ENCODE measurements around the gene KSR1.
"Not testable (repeated sequence)": the region's sequence is repeated elsewhere in the genome, so short reads cannot be mapped to it uniquely, and the experiment has no call there.

Gene KSR1

GRCh38 chr17:27497696-27498095, 41.4 kb downstream of the KSR1 start:
- H3K4me2 ChIP-seq (ENCODE audit: low read length) = no peak overlapping the region
- H3K9me3 ChIP-seq (ENCODE audit: insufficient read depth, low read length) = no peaks in the 10 kb centered on the region
- H3K36me3 ChIP-seq (replicated peaks; ENCODE audit: low read depth, low read length) = no peaks in the 10 kb centered on the region
- no peaks in the 10 kb centered on the region for H3K79me2 ChIP-seq (ENCODE audit: low read length)
- no peak overlapping the region for H3K27ac ChIP-seq (ENCODE audit: low read length)
- TF ChIP-seq EZH2phosphoT487 (IDR thresholded peaks at IDR 0.05; ENCODE audit: low read depth) = no peak
- TF ChIP-seq CTCF (IDR thresholded peaks at IDR 0.05; ENCODE audit: low read depth, low read length) = no peak
- H3K4me3 ChIP-seq (ENCODE audit: low read length) = no peak overlapping the region
- H4K20me1 ChIP-seq (ENCODE audit: insufficient read depth, low read length) = no peaks in the 10 kb centered on the region
- H3K27me3 ChIP-seq (ENCODE audit: low read depth, low read length) = peaks cover 29% of the 10 kb centered on the region
- H3K9ac ChIP-seq (ENCODE audit: low read length) = no peak overlapping the region
- H3K4me1 ChIP-seq (ENCODE audit: low read length) = peaks cover 10% of the 10 kb centered on the region
- no peak overlapping the region for H2AFZ ChIP-seq (ENCODE audit: low read depth, low read length)

- peaks cover 18% of the 10 kb centered on the region; the same call in 1 of the 2 replicates for H3K27me3 ChIP-seq (ENCODE audit: low read depth, low read length)
- H3K27ac ChIP-seq (ENCODE audit: low read length) = no peak overlapping the region
- H2AFZ ChIP-seq (ENCODE audit: low read depth, low read length) = no peak overlapping the region
- H3K79me2 ChIP-seq (ENCODE audit: low read length) = no peaks in the 10 kb centered on the region
- no peak overlapping the region for H3K4me3 ChIP-seq (ENCODE audit: low read length)
- no peaks in the 10 kb centered on the region for H3K36me3 ChIP-seq (replicated peaks; ENCODE audit: low read depth, low read length)
- H4K20me1 ChIP-seq (ENCODE audit: insufficient read depth, low read length) = no peaks in the 10 kb centered on the region
- no peaks in the 10 kb centered on the region for H3K9me3 ChIP-seq (ENCODE audit: insufficient read depth, low read length)
- H3K4me1 ChIP-seq (ENCODE audit: low read length) = peaks cover 10% of the 10 kb centered on the region
- no peak overlapping the region for H3K4me2 ChIP-seq (ENCODE audit: low read length)
- TF ChIP-seq EZH2phosphoT487 (IDR thresholded peaks at IDR 0.05; ENCODE audit: low read depth) = no peak
- TF ChIP-seq CTCF (IDR thresholded peaks at IDR 0.05; ENCODE audit: low read depth, low read length) = no peak
- H3K9ac ChIP-seq (ENCODE audit: low read length) = no peak overlapping the region
These were observed 42.5 kb downstream of the KSR1 start for GRCh38 chr17:27498615-27499309.

- Histone ChIP-seq H3K36me3 (replicated peaks; ENCODE audit: low read depth, low read length) (no peaks in the 10 kb centered on the region), H3K9ac (ENCODE audit: low read length) (no peak overlapping the region), H3K4me2 (ENCODE audit: low read length) (no peak overlapping the region), H2AFZ (ENCODE audit: low read depth, low read length) (no peak overlapping the region), H3K4me3 (ENCODE audit: low read length) (no peak overlapping the region), H3K27me3 (ENCODE audit: low read depth, low read length) (peaks cover 13% of the 10 kb centered on the region; the same call in 1 of the 2 replicates), H3K27ac (ENCODE audit: low read length) (no peak overlapping the region), H4K20me1 (ENCODE audit: insufficient read depth, low read length) (no peaks in the 10 kb centered on the region), H3K4me1 (ENCODE audit: low read length) (peaks cover 10% of the 10 kb centered on the region), H3K9me3 (ENCODE audit: insufficient read depth, low read length) (no peaks in the 10 kb centered on the region), H3K79me2 (ENCODE audit: low read length) (no peaks in the 10 kb centered on the region)
- no peak for TF ChIP-seq CTCF (IDR thresholded peaks at IDR 0.05; ENCODE audit: low read depth, low read length)
- no peak for TF ChIP-seq EZH2phosphoT487 (IDR thresholded peaks at IDR 0.05; ENCODE audit: low read depth)
These were observed 43.4 kb downstream of the KSR1 start for GRCh38 chr17:27499451-27500265.

DNA sequence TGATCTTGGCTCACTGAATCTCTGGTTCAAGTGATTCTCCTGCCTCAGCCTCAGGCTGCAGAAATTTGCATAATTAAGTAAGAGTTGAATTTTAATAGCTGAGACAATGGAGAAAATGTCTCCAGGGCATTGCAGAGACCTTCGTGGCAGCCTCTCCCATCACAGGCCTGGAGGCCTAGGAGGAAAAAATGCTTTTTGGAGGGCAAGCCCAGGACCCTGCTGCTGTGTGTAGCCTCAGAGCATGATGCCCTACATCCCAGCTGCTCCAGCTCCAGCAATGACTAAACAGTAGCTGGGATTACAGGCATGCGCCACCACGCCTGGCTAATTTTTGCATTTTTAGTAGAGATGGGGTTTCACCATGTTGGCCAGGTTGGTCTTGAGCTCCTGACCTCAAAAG, 45.1 kb downstream of the KSR1 start:
- H3K27me3 ChIP-seq (ENCODE audit: low read depth, low read length); H3K27ac ChIP-seq (ENCODE audit: low read length); H3K4me3 ChIP-seq (ENCODE audit: low read length); H3K9me3 ChIP-seq (ENCODE audit: insufficient read depth, low read length); H3K4me2 ChIP-seq (ENCODE audit: low read length); H3K79me2 ChIP-seq (ENCODE audit: low read length); H3K9ac ChIP-seq (ENCODE audit: low read length); H3K36me3 ChIP-seq (replicated peaks; ENCODE audit: low read depth, low read length); H2AFZ ChIP-seq (ENCODE audit: low read depth, low read length); H4K20me1 ChIP-seq (ENCODE audit: insufficient read depth, low read length): not testable (repeated sequence)
- peaks cover 13% of the 10 kb centered on the region for H3K4me1 ChIP-seq (ENCODE audit: low read length)

All from OCI-LY3 (cell line).